Measurements from ENCODE around the gene FAM3B. TPM values are rescaled to one million over a fixed set of nuclear protein-coding genes. Genes with fewer than 3 reads are reported as not detected.

The FAM3B gene
- total and polyA plus RNA-seq, 2 of the 4 experiments (the other 2 are of a cell fraction): not detected

- TF ChIP-seq MAZ (IDR thresholded peaks at IDR 0.05; ENCODE audit: borderline replicate concordance, low read depth, low read length) (no peak), POLR2A (IDR thresholded peaks at IDR 0.05; ENCODE audit: low read depth, low read length) (no peak), RCOR1 (IDR thresholded peaks at IDR 0.05; ENCODE audit: insufficient replicate concordance, low read length) (no peak), BHLHE40 (IDR thresholded peaks at IDR 0.05; ENCODE audit: low read depth, low read length) (no peak)
These were observed 49.3 kb upstream of the FAM3B start (continued) for GRCh38 chr21:41267346-41267745.

- Histone ChIP-seq H2AK9ac (replicated peaks; ENCODE audit: low read depth, low read length, poor library complexity) (no peak overlapping the region), H3K4ac (ENCODE audit: low read depth, low read length) (no peak overlapping the region), H3K4me1 (ENCODE audit: control insufficient read depth, insufficient read depth, low read length) (no peaks in the 10 kb centered on the region), H3K4me2 (ENCODE audit: low read depth, low read length) (no peak overlapping the region), H4K20me1 (ENCODE audit: insufficient read depth, low read length) (no peaks in the 10 kb centered on the region), H2AFZ (replicated peaks; ENCODE audit: low read length, poor library complexity) (no peak overlapping the region), H4K91ac (ENCODE audit: insufficient read depth, low read depth, low read length) (no peak overlapping the region), H3K9me3 (ENCODE audit: control insufficient read depth, insufficient read depth, low read length) (no peaks in the 10 kb centered on the region), H2BK120ac (ENCODE audit: low read depth, low read length) (no peak overlapping the region), H3K9me1 (ENCODE audit: insufficient read depth, low read length) (no peaks in the 10 kb centered on the region), H3K4me3 (ENCODE audit: insufficient read depth, low read depth, low read length) (no peak overlapping the region), H2BK20ac (ENCODE audit: low read depth, low read length) (no peak overlapping the region), H2BK15ac (ENCODE audit: low read depth, low read length) (no peak overlapping the region), H3K23ac (ENCODE audit: low read depth, low read length) (no peak overlapping the region), H3K18ac (ENCODE audit: low read depth, low read length) (no peak overlapping the region), H3K9ac (ENCODE audit: low read depth, low read length) (no peak overlapping the region), H3K27me3 (ENCODE audit: control insufficient read depth, insufficient read depth, low read length) (no peaks in the 10 kb centered on the region), H3K14ac (replicated peaks; ENCODE audit: low read depth, low read length) (no peak overlapping the region), H3K56ac (ENCODE audit: extremely low read depth, insufficient read depth, low read length) (no peak overlapping the region), H4K8ac (ENCODE audit: low read depth in 2 of 2, low read length in 2 of 2) (no peak overlapping the region), H2AK5ac (ENCODE audit: low read depth, low read length) (no peak overlapping the region), H3K36me3 (ENCODE audit: control insufficient read depth, insufficient read depth, low read length) (no peaks in the 10 kb centered on the region; the same call in 1 of the 2 replicates), H3K27ac (ENCODE audit: insufficient read depth, low read length) (no peak overlapping the region), H4K5ac (ENCODE audit: low read depth, low read length) (no peak overlapping the region), H2BK5ac (ENCODE audit: low read depth, low read length, poor library complexity, severe bottlenecking) (no peak overlapping the region), H3K79me1 (ENCODE audit: low read depth in 1 of 2, low read length in 2 of 2) (no peaks in the 10 kb centered on the region)
- no CpG with 5 or more reads among the region's 1 CpG for WGBS, 2 experiments (ENCODE audit: extremely low coverage in 2 of 2, insufficient read length in 1 of 2)
- in situ Hi-C loops (cut with MboI; ENCODE audit: low sequenced_read_pairs) (no loop called here), dilution Hi-C loops (cut with HindIII; ENCODE audit: low sequenced_read_pairs, unreplicated experiment) (no loop called here), intact Hi-C loops (cut with micrococcal nuclease) (no loop called here)
- CTCF ChIA-PET: interaction anchor here (1.3 kb wide), 1 partner anchor 14 kb away, joined by 6 read pairs; no protein-coding TSS in a partner anchor
- BruUV-seq (replicated peaks): no TSS peak
- POLR2A ChIA-PET (ENCODE audit: unreplicated experiment): no interaction called here
- DNase-seq (no peak), ATAC-seq (ENCODE audit: low read depth) (no peak)
- TF ChIP-seq FOS (IDR thresholded peaks at IDR 0.05; ENCODE audit: low read depth, low read length): no peak
- no peak for TF ChIP-seq MAZ (IDR thresholded peaks at IDR 0.05; ENCODE audit: borderline replicate concordance, low read depth, low read length)
- TF ChIP-seq POLR2A (IDR thresholded peaks at IDR 0.05; ENCODE audit: low read depth, low read length): no peak
- no peak for TF ChIP-seq BHLHE40 (IDR thresholded peaks at IDR 0.05; ENCODE audit: low read depth, low read length)
- TF ChIP-seq RFX5 (IDR thresholded peaks at IDR 0.05; ENCODE audit: low read depth, low read length): no peak
- TF ChIP-seq RAD21 (IDR thresholded peaks at IDR 0.05; ENCODE audit: low read length): no peak
- no peak for TF ChIP-seq NFE2L2 (IDR thresholded peaks at IDR 0.05; ENCODE audit: low read depth, low read length)
- TF ChIP-seq CEBPB (IDR thresholded peaks at IDR 0.05; ENCODE audit: low read depth, low read length): no peak
- TF ChIP-seq RCOR1 (IDR thresholded peaks at IDR 0.05; ENCODE audit: insufficient replicate concordance, low read length): no peak
- TF ChIP-seq MXI1 (IDR thresholded peaks at IDR 0.05; ENCODE audit: borderline replicate concordance, low read depth, low read length): no peak
- TF ChIP-seq USF2 (IDR thresholded peaks at IDR 0.05; ENCODE audit: low read depth, low read length): no peak
- no peak for TF ChIP-seq CTCF (conservative IDR thresholded peaks at IDR 0.05; ENCODE audit: low read depth, low read length)
- TF ChIP-seq SMC3 (IDR thresholded peaks at IDR 0.05; ENCODE audit: low read depth, low read length): no peak
- TF ChIP-seq MAFK (IDR thresholded peaks at IDR 0.05; ENCODE audit: low read depth, low read length): no peak
- no peak for TF ChIP-seq CHD1 (IDR thresholded peaks at IDR 0.05; ENCODE audit: low read depth, low read length)
These were observed 47.1 kb upstream of the FAM3B start for GRCh38 chr21:41269535-41269934.

Data from IMR-90 (cell line).